ENCODE measurements around the gene RFXANK. TPM values are rescaled to one million over a fixed set of nuclear protein-coding genes. Genes with fewer than 3 reads are reported as not detected.
A peak's percentile ranks its signal among the peaks of the same experiment; 100 is the strongest.

The RFXANK gene
- total RNA-seq, 1 experiment from 2014 or later, result 81.8 TPM

- H3K9me3 Mint-ChIP-seq, result no peaks in the 10 kb centered on the region
- no peaks in the 10 kb centered on the region for H3K27me3 ChIP-seq (ENCODE audit: insufficient read depth, low read length)
- H2AFZ ChIP-seq (ENCODE audit: low read length), result no peak overlapping the region
- no peaks in the 10 kb centered on the region for H3K27me3 Mint-ChIP-seq (ENCODE audit: low read depth)
- H3K27ac Mint-ChIP-seq, result peak overlapping the region; percentile 95 to 97 (median 97); a peak in 5 of 7 replicates
- H2BK5ac ChIP-seq (ENCODE audit: insufficient read length, low read length), result no peak overlapping the region
- H3K14ac ChIP-seq (ENCODE audit: insufficient read depth, low read length), result no peak overlapping the region
- H3K23ac ChIP-seq (ENCODE audit: insufficient read length, low read depth, low read length), result no peak overlapping the region
- H3K79me2 ChIP-seq (ENCODE audit: insufficient read depth, low read length), result no peaks in the 10 kb centered on the region; the same call in 1 of the 2 replicates
- WGBS (ENCODE audit: extremely low coverage, insufficient read length, low lambda C conversion rate), result no CpG with 5 or more reads among the region's 17 CpGs
- no peak for TF ChIP-seq CTCF (conservative IDR thresholded peaks at IDR 0.05)
- no peak overlapping the region for H2BK20ac ChIP-seq (ENCODE audit: low read depth, low read length, poor library complexity, severe bottlenecking)
- no peak overlapping the region for H3K27ac ChIP-seq (ENCODE audit: insufficient read length, low read depth, low read length)
- no peak overlapping the region for H2BK120ac ChIP-seq (ENCODE audit: low read depth, low read length, poor library complexity, severe bottlenecking)
- peaks cover 0 to 15% (median 7%) of the 10 kb centered on the region in 3 experiments; a peak in 6 of 7 replicates for H3K36me3 Mint-ChIP-seq (ENCODE audit: insufficient read depth in 1 of 3, low read depth in 3 of 3)
- no peak overlapping the region for H3K4ac ChIP-seq (ENCODE audit: low read depth, low read length)
- H3K4me2 ChIP-seq (ENCODE audit: insufficient read depth, insufficient read length, low read length), result peak overlapping the region; percentile 70
- H4K20me1 ChIP-seq (ENCODE audit: control insufficient read depth, insufficient read depth, insufficient read length), result no peaks in the 10 kb centered on the region
- H3K9me3 ChIP-seq (ENCODE audit: control insufficient read depth, low read depth, low read length), result no peaks in the 10 kb centered on the region
- H3K56ac ChIP-seq (ENCODE audit: insufficient read length, low read depth, low read length), result no peak overlapping the region
- H2BK15ac ChIP-seq (ENCODE audit: low read depth, low read length), result no peak overlapping the region
- peak overlapping the region; percentile 89 for H3K9ac ChIP-seq (ENCODE audit: extremely low read depth, insufficient read length, low read length)
- no peak overlapping the region for H2AK5ac ChIP-seq (ENCODE audit: insufficient read length, low read length)
- no peak for DNase-seq
- peaks cover 3% of the 10 kb centered on the region for H3K23me2 ChIP-seq (ENCODE audit: insufficient read length, low read depth, low read length, poor library complexity, severe bottlenecking)
- H4K8ac ChIP-seq (replicated peaks; ENCODE audit: insufficient read length, low read depth, low read length), result no peak overlapping the region
- peaks cover 0 to 16% of the 10 kb centered on the region in 2 experiments; a peak in 2 of 4 replicates for H3K4me1 Mint-ChIP-seq
- H3K18ac ChIP-seq (ENCODE audit: insufficient read length, low read depth, low read length), result no peak overlapping the region
- H4K91ac ChIP-seq (ENCODE audit: insufficient read length, low read depth, low read length), result no peak overlapping the region
- H3K4me3 Mint-ChIP-seq, result peak overlapping the region; percentile 96 to 97
- H3T11ph ChIP-seq (ENCODE audit: low read length), result no peak overlapping the region
- no peaks in the 10 kb centered on the region for H3K4me1 ChIP-seq (ENCODE audit: insufficient read depth, low read length)
- peaks cover 4% of the 10 kb centered on the region for H3K79me1 ChIP-seq (ENCODE audit: insufficient read depth, low read depth, low read length, poor library complexity, severe bottlenecking)
- H4K5ac ChIP-seq (ENCODE audit: insufficient read length, low read depth, low read length), result no peak overlapping the region
- no peak overlapping the region for H2BK12ac ChIP-seq (ENCODE audit: insufficient read length, low read depth, low read length)
Observed at GRCh38 chr19:19191768-19192077, 335 bp upstream of the RFXANK start.
